H54 (cell line): ENCODE data around the gene ARL2BP.
A peak's percentile ranks its signal among the peaks of the same experiment; 100 is the strongest.

Experiments used
- DNase-seq: peaks from one replicate; pipeline ENCODE4 v3.0.0; 2011; ENCODE audit warnings: low spot score, mixed read lengths; ENCODE audit not compliant: insufficient read length
- FAIRE-seq: peaks from 3 replicates; lab custom pipeline; 2011; peaks lifted over from hg19 to GRCh38; lab: Jason Lieb, UNC
- POLR2A ChIP-seq: IDR thresholded peaks from 2 replicates; pipeline ENCODE4 v1.6.1; 2011; ENCODE audit warnings: low read depth, mild to moderate bottlenecking, low read length

Gene ARL2BP

DNA sequence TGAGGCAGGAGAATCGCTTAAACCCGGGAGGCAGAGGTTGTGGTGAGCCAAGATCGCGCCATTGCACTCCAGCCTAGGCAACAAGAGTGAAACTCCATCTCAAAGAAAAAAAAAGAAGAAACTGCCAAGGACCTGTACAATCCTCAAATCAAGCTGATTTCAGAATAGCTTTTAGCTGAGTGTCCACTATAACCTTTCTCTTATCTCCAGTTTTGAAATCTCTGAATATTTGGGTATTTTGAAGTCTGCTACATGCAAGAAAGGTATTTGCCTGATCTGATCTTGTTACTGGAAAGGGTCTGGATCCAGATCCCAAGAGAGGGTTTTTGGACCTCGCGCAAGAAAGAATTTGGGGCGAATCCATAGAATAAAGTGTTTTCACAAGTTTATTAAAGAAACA lies 19.1 kb upstream of the ARL2BP start:
- TF ChIP-seq POLR2A = no peak
- FAIRE-seq (no peak), DNase-seq (no peak)

GRCh38 chr16:57226701-57227621 lies 18.1 kb upstream of the ARL2BP start:
- FAIRE-seq (no peak), DNase-seq (no peak)
- TF ChIP-seq POLR2A = no peak

DNA sequence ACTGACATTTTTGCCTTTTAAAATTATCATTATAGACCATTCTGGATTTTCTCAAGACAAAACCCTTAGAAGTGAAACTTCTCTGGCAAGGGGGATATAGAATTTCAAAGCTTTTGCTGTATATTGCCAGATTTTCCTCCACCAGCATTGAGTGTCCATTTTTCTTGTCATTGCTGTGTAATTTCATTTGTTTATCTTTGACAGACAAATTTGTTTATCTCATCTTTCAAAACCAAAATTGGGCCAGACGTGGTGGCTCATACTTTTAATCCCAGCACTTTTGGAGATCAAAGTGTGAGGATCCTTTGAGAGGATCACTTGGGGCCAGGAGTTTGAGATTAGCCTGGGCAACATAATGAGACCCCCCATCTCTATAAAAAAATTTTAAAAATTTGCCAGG lies 16.0 kb upstream of the ARL2BP start:
- TF ChIP-seq POLR2A = no peak
- DNase-seq (no peak), FAIRE-seq (no peak)

DNA sequence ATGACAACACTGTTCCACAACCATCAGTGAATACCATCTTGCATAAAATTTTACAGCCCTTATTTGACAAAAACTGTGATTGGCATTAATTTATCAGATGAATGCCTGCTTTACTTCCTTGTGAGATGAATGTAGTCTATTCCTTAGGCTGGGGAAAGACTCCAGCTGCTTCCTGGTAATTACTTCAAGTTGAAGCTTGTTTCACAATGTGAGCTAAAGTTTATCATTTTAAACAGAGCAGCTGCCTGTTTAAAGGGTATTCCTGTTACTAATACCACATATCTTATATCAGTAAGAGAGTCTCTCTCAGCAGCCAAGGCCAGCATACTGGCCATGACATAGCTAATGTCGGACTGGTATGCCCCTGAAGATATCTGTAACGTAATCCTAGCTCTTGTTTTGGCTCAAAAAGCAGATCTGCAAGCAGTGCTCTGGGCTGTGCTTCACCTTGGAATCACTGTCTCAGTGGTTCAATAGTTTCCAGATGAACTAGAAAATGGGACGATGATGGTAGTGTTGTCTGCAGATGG lies 13.2 kb upstream of the ARL2BP start:
- FAIRE-seq (no peak), DNase-seq (no peak)
- no peak for TF ChIP-seq POLR2A

GRCh38 chr16:57233944-57234706 lies 10.9 kb upstream of the ARL2BP start:
- no peak for FAIRE-seq
- no peak for DNase-seq

DNA sequence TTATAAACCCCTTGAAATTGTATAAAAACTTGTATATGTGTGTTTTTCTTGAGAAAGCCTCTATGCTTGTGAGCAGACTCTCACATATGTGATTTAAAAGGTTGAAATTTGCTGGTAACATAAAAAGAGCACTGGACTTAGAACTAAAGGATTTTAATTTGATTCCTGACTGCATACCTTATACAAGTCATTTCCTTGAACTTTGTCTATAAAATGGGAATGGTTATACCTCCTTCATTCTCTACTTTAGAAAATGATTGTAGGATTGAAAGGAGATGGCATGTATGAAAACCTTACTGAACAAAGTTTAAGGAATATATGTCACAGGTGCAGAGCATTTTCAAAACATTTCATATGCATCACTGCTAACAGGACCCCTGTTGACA lies 10.4 kb upstream of the ARL2BP start:
- FAIRE-seq = no peak
- no peak for TF ChIP-seq POLR2A
- DNase-seq = no peak

More at GRCh38 chr16:57233944-57234706, 10.9 kb upstream of the ARL2BP start:
- no peak for TF ChIP-seq POLR2A

- FAIRE-seq (peak; percentile 100), DNase-seq (peak; percentile 76)
- TF ChIP-seq POLR2A = no peak
Measured at GRCh38 chr16:57235128-57236021, 9.7 kb upstream of the ARL2BP start.

GRCh38 chr16:57236022-57236350 lies 9.1 kb upstream of the ARL2BP start:
- no peak for TF ChIP-seq POLR2A
- DNase-seq (no peak), FAIRE-seq (no peak)

- no peak for TF ChIP-seq POLR2A
- no peak for FAIRE-seq
- no peak for DNase-seq
Measured at GRCh38 chr16:57238682-57239081, 6.4 kb upstream of the ARL2BP start.

- DNase-seq (no peak), FAIRE-seq (no peak)
- no peak for TF ChIP-seq POLR2A
Measured at GRCh38 chr16:57239107-57239506, 6.0 kb upstream of the ARL2BP start.

DNA sequence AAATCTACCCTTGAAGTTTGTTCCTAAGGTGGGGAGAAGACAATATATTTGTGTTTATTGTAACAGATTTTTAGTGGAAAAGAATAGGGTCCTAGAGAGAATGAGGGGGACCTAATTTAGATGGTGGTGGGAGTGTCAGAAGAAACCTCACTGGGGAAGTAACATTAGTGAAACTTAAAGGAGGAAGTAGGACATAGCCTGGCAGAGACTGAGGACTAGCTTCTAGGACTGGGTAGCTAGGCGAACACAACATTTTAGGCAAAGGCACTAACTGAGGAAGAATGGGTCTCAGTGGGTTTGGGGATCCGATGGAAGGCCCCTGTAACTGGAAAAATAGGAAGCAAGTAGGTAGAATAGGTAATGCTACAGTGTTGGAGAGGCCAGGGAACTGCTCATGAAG lies 4.2 kb upstream of the ARL2BP start:
- DNase-seq (no peak), FAIRE-seq (no peak)
- TF ChIP-seq POLR2A = no peak

- DNase-seq (no peak), FAIRE-seq (no peak)
- TF ChIP-seq POLR2A = no peak
Measured at GRCh38 chr16:57242650-57243049, 2.4 kb upstream of the ARL2BP start.

GRCh38 chr16:57244463-57244766 lies 644 bp upstream of the ARL2BP start:
- DNase-seq (no peak), FAIRE-seq (no peak)
- no peak for TF ChIP-seq POLR2A
